ENCODE results near the gene MND1.
"Not testable (repeated sequence)": the region's sequence is repeated elsewhere in the genome, so short reads cannot be mapped to it uniquely, and the experiment has no call there.

Gene MND1

GRCh38 chr4:153440475-153440874, 96.0 kb downstream of the MND1 start:
- DNase-seq (ENCODE audit: low read depth in 2 of 2) = no peak

- DNase-seq (ENCODE audit: low read depth in 2 of 2) = no peak
These were observed 102.9 kb downstream of the MND1 start for GRCh38 chr4:153447175-153447905.

GRCh38 chr4:153448003-153448731, 103.7 kb downstream of the MND1 start:
- no peak for DNase-seq (ENCODE audit: low read depth in 2 of 2)

GRCh38 chr4:153449338-153449737, 104.8 kb downstream of the MND1 start:
- DNase-seq (ENCODE audit: low read depth in 2 of 2) = no peak

- DNase-seq (ENCODE audit: low read depth in 2 of 2) = no peak
These were observed 106.0 kb downstream of the MND1 start for GRCh38 chr4:153450544-153450917.

- not testable (repeated sequence) for DNase-seq (ENCODE audit: low read depth in 2 of 2)
These were observed 106.7 kb downstream of the MND1 start for GRCh38 chr4:153451145-153451544.

GRCh38 chr4:153451911-153452657, 107.6 kb downstream of the MND1 start:
- DNase-seq (ENCODE audit: low read depth in 2 of 2) = no peak

- no peak for DNase-seq (ENCODE audit: low read depth in 2 of 2)
These were observed 108.3 kb downstream of the MND1 start for GRCh38 chr4:153452658-153453378.

- no peak for DNase-seq (ENCODE audit: low read depth in 2 of 2)
These were observed 108.9 kb downstream of the MND1 start for GRCh38 chr4:153453402-153453801.

GRCh38 chr4:153458969-153459368, 114.5 kb downstream of the MND1 start:
- DNase-seq (ENCODE audit: low read depth in 2 of 2) = no peak

- DNase-seq (ENCODE audit: low read depth in 2 of 2) = not testable (repeated sequence)
These were observed 117.1 kb downstream of the MND1 start for GRCh38 chr4:153461549-153461948.

GRCh38 chr4:153464068-153464467, 119.6 kb downstream of the MND1 start:
- DNase-seq (ENCODE audit: low read depth in 2 of 2) = no peak

All from fibroblast of skin of left biceps (primary cell).